Measurements from ENCODE around the gene SLC2A2.

The SLC2A2 gene

GRCh38 chr3:171056528-171056927, 30.0 kb upstream of the SLC2A2 start:
- DNase-seq (ENCODE audit: extremely low spot score) = no peak
- ChIA-PET POLR2A (no interaction called here), CTCF (no interaction called here)
- TF ChIP-seq PKNOX1 (IDR thresholded peaks at IDR 0.05) (no peak), NFRKB (IDR thresholded peaks at IDR 0.05) (no peak), SUZ12 (IDR thresholded peaks at IDR 0.05) (no peak), FOXK2 (IDR thresholded peaks at IDR 0.05) (no peak), TARDBP (IDR thresholded peaks at IDR 0.05) (no peak), SP1 (IDR thresholded peaks at IDR 0.05) (no peak), FOXM1 (IDR thresholded peaks at IDR 0.05; ENCODE audit: borderline replicate concordance) (no peak), HDGF (IDR thresholded peaks at IDR 0.05; ENCODE audit: borderline replicate concordance) (no peak), L3MBTL2 (conservative IDR thresholded peaks at IDR 0.05) (no peak), FOXA1 (IDR thresholded peaks at IDR 0.05) (no peak), CTBP1 (IDR thresholded peaks at IDR 0.05; ENCODE audit: borderline replicate concordance) (no peak), ELF4 (IDR thresholded peaks at IDR 0.05) (no peak), LEF1 (IDR thresholded peaks at IDR 0.05; ENCODE audit: borderline replicate concordance) (no peak), ARNT (IDR thresholded peaks at IDR 0.05) (no peak), ZNF384 (IDR thresholded peaks at IDR 0.05) (no peak)

GRCh38 chr3:171055336-171056178, 29.0 kb upstream of the SLC2A2 start:
- POLR2A ChIA-PET = no interaction called here
- TF ChIP-seq L3MBTL2 (conservative IDR thresholded peaks at IDR 0.05) (no peak), SP1 (IDR thresholded peaks at IDR 0.05) (no peak), FOXM1 (IDR thresholded peaks at IDR 0.05; ENCODE audit: borderline replicate concordance) (no peak), LEF1 (IDR thresholded peaks at IDR 0.05; ENCODE audit: borderline replicate concordance) (no peak), NFRKB (IDR thresholded peaks at IDR 0.05) (no peak), ZNF384 (IDR thresholded peaks at IDR 0.05) (no peak), TARDBP (IDR thresholded peaks at IDR 0.05) (no peak), SUZ12 (IDR thresholded peaks at IDR 0.05) (no peak), ARNT (IDR thresholded peaks at IDR 0.05) (no peak), BHLHE40 (IDR thresholded peaks at IDR 0.05; ENCODE audit: borderline replicate concordance) (no peak), FOXK2 (IDR thresholded peaks at IDR 0.05) (no peak)
- no peak for DNase-seq (ENCODE audit: extremely low spot score)
- CTCF ChIA-PET = interaction anchor here (0.6 kb wide), 1 partner anchor 58 kb away, joined by 3 read pairs; no protein-coding TSS in a partner anchor

GRCh38 chr3:171054921-171055320, 28.4 kb upstream of the SLC2A2 start:
- ChIA-PET POLR2A (no interaction called here), CTCF (no interaction called here)
- DNase-seq (ENCODE audit: extremely low spot score) = no peak
- TF ChIP-seq NFRKB (IDR thresholded peaks at IDR 0.05) = no peak
- TF ChIP-seq PKNOX1 (IDR thresholded peaks at IDR 0.05) = no peak
- TF ChIP-seq SP1 (IDR thresholded peaks at IDR 0.05) = no peak
- no peak for TF ChIP-seq FOXM1 (IDR thresholded peaks at IDR 0.05; ENCODE audit: borderline replicate concordance)
- TF ChIP-seq L3MBTL2 (conservative IDR thresholded peaks at IDR 0.05) = no peak
- no peak for TF ChIP-seq BHLHE40 (IDR thresholded peaks at IDR 0.05; ENCODE audit: borderline replicate concordance)
- TF ChIP-seq TARDBP (IDR thresholded peaks at IDR 0.05) = no peak
- no peak for TF ChIP-seq FOXA1 (IDR thresholded peaks at IDR 0.05)

GRCh38 chr3:171054231-171054630, 27.7 kb upstream of the SLC2A2 start:
- TF ChIP-seq SUZ12 (IDR thresholded peaks at IDR 0.05) = no peak
- no peak for TF ChIP-seq SP1 (IDR thresholded peaks at IDR 0.05)
- TF ChIP-seq ELF4 (IDR thresholded peaks at IDR 0.05) = no peak
- no peak for TF ChIP-seq FOXA1 (IDR thresholded peaks at IDR 0.05)
- no peak for TF ChIP-seq HDGF (IDR thresholded peaks at IDR 0.05; ENCODE audit: borderline replicate concordance)
- TF ChIP-seq TARDBP (IDR thresholded peaks at IDR 0.05) = no peak
- TF ChIP-seq ZNF384 (IDR thresholded peaks at IDR 0.05) = no peak
- no peak for TF ChIP-seq LEF1 (IDR thresholded peaks at IDR 0.05; ENCODE audit: borderline replicate concordance)
- TF ChIP-seq BHLHE40 (IDR thresholded peaks at IDR 0.05; ENCODE audit: borderline replicate concordance) = no peak
- no peak for TF ChIP-seq PKNOX1 (IDR thresholded peaks at IDR 0.05)
- no peak for TF ChIP-seq CTBP1 (IDR thresholded peaks at IDR 0.05; ENCODE audit: borderline replicate concordance)
- no peak for TF ChIP-seq ARNT (IDR thresholded peaks at IDR 0.05)
- TF ChIP-seq NFRKB (IDR thresholded peaks at IDR 0.05) = no peak
- no peak for TF ChIP-seq FOXK2 (IDR thresholded peaks at IDR 0.05)
- no peak for TF ChIP-seq L3MBTL2 (conservative IDR thresholded peaks at IDR 0.05)
- TF ChIP-seq FOXM1 (IDR thresholded peaks at IDR 0.05; ENCODE audit: borderline replicate concordance) = no peak
- DNase-seq (ENCODE audit: extremely low spot score) = no peak

GRCh38 chr3:171049861-171050444, 23.4 kb upstream of the SLC2A2 start:
- peak; percentile 70 for DNase-seq (ENCODE audit: extremely low spot score)
- POLR2A ChIA-PET = no interaction called here

More at GRCh38 chr3:171054231-171054630, 27.7 kb upstream of the SLC2A2 start:
- ChIA-PET POLR2A (no interaction called here), CTCF (no interaction called here)

More at GRCh38 chr3:171049861-171050444, 23.4 kb upstream of the SLC2A2 start:
- TF ChIP-seq ARNT (IDR thresholded peaks at IDR 0.05) = no peak
- no peak for TF ChIP-seq FOXA1 (IDR thresholded peaks at IDR 0.05)
- no peak for TF ChIP-seq LEF1 (IDR thresholded peaks at IDR 0.05; ENCODE audit: borderline replicate concordance)
- no peak for TF ChIP-seq FOXK2 (IDR thresholded peaks at IDR 0.05)
- no peak for TF ChIP-seq PKNOX1 (IDR thresholded peaks at IDR 0.05)
- TF ChIP-seq BHLHE40 (IDR thresholded peaks at IDR 0.05; ENCODE audit: borderline replicate concordance) = no peak
- TF ChIP-seq L3MBTL2 (conservative IDR thresholded peaks at IDR 0.05) = no peak
- no peak for TF ChIP-seq FOXM1 (IDR thresholded peaks at IDR 0.05; ENCODE audit: borderline replicate concordance)
- no peak for TF ChIP-seq ZNF384 (IDR thresholded peaks at IDR 0.05)
- no peak for TF ChIP-seq SUZ12 (IDR thresholded peaks at IDR 0.05)
- CTCF ChIA-PET = interaction anchor here (0.6 to 1.1 kb wide), 4 partner anchors 8 to 517 kb away, joined by 3 to 4 read pairs (median 3); no protein-coding TSS in a partner anchor

All from HEK293T (cell line).